Heart left ventricle (tissue), 13 donors: ENCODE measurements around the gene DBET.

ENCODE experiments used
- CTCF ChIP-seq, 12 donors: fragments of 200-600 bp; sonication (generic) in 4 of 12; IDR thresholded peaks; one replicate each; pipeline versions ENCODE4 v1.5.0 to v1.8.0; 2018 to 2022; ENCODE audit warnings: antibody characterized with exemption in 12 of 12, mild to moderate bottlenecking in 5 of 12
- POLR2A ChIP-seq, 2 donors: fragments of 450-650 bp; IDR thresholded peaks; one replicate each; pipeline ENCODE4 v1.6.1; 2017; ENCODE audit warnings: antibody characterized with exemption in 2 of 2, mild to moderate bottlenecking in 2 of 2, moderate library complexity in 2 of 2
- donor health status: ischemic (EF 13 %, LVEDD 7.1; RV severe dilation, severe dysfunction).
- donor health status: DM: no; HTN: yes; CAD: no.
- donor health status: DM: no; HTN: no; CAD: no.
- donor health status: ischemic (EF 25% LVEDD 6.9; RV normal size, moderate dysfunction).
- donor health status: ischemic (EF 25% LVEDD 5.7; RV mildly dilated, moderate dysfunction).
- donor health status: ischemic (EF 35%, LVEDD 5.7; RV mildly dilated, moderate dysfunction).
- donor health status: nonischemic (EF 11% LVEDD 7.7; RV severe dilation, severe dysfunction).
- donor health status: DM: yes; HTN: yes; CAD: no.
- donor health status: PGD.
- donor health status: ischemic (EF 29% LVEDD 5.4; RV normal size, mild dysfunction).
- donor health status: nonischemic (EF 23%, LVEDD 6.1; RV moderate dilation, normal function).

GRCh38 chr4:190019023-190019858 is 45.1 kb upstream of the DBET start:
- TF ChIP-seq POLR2A (IDR thresholded peaks at IDR 0.05) (no peak), CTCF (IDR thresholded peaks at IDR 0.05) (no peak)
